HepG2 (cell line): ENCODE measurements around the gene EMILIN1. TPM values are rescaled to one million over a fixed set of nuclear protein-coding genes. Genes with fewer than 3 reads are reported as not detected.
A peak's percentile ranks its signal among the peaks of the same experiment; 100 is the strongest.

Source experiments
- ATM ChIP-seq: fragments of 450-650 bp; IDR thresholded peaks from 2 replicates; pipeline ENCODE4 v1.7.1; 2017; ENCODE audit warnings: mild to moderate bottlenecking, borderline replicate concordance
- FOXA3 ChIP-seq: IDR thresholded peaks from 2 replicates; pipeline ENCODE4 v1.6.1; 2016; ENCODE audit warnings: missing genetic modification reagents, missing compliant biosample characterization
- RXRA ChIP-seq: sonication (generic); formaldehyde crosslinking; IDR thresholded peaks from 2 replicates; pipeline ENCODE4 v1.5.1; 2020; ENCODE audit warnings: missing genetic modification reagents
- SYNCRIP ChIP-seq: fragments of 200-400 bp; formaldehyde crosslinking; IDR thresholded peaks from 2 replicates; pipeline ENCODE4 v1.6.1; 2018; ENCODE audit warnings: mild to moderate bottlenecking, low read depth, low read length; ENCODE audit not compliant: insufficient read depth
- TCF7 ChIP-seq: sonication (generic); IDR thresholded peaks from 2 replicates; pipeline ENCODE4 v1.6.1; 2016; ENCODE audit warnings: antibody characterized with exemption, low read depth
- ZNF224 ChIP-seq: sonication (generic); formaldehyde crosslinking; IDR thresholded peaks from 2 replicates; pipeline ENCODE4 v1.5.0; 2020; ENCODE audit warnings: mild to moderate bottlenecking, missing genetic modification reagents
- ZNF878 ChIP-seq: sonication (generic); formaldehyde crosslinking; IDR thresholded peaks from 2 replicates; pipeline ENCODE4 v1.8.1; 2023; ENCODE audit warnings: mild to moderate bottlenecking, missing genetic modification reagents, moderate library complexity
- polyA plus RNA-seq, 8 experiments: library from polyadenylated mRNA; depleted of rRNA in 3 of 8; stranded (reverse) in 7 of 8; unstranded in 1 of 8; fragments of >200 nt; fragmentation: Illumina TruSeq in 4 of 8; extraction: Trizol in 4 of 8; gene quantifications; 2 replicates each; pipeline versions ENCODE4 v1.2.1 to v1.2.3, GENCODE V29; 2011 to 2016; ENCODE audit warnings: low read depth in 4 of 8, missing spikeins in 1 of 8, mixed read lengths in 1 of 8; ENCODE audit not compliant: insufficient read depth in 1 of 8
- total RNA-seq, 5 experiments: library from RNA; depleted of rRNA; stranded (reverse); fragments of >200 nt; fragmentation: Illumina TruSeq; extraction: Trizol; gene quantifications; 2 replicates each; pipeline ENCODE4 v1.2.3, GENCODE V29; 2016; ENCODE audit warnings: low read depth in 1 of 5
- TF ChIP-seq, protein P1 (sequence below), 2 experiments: sonication (generic) in 1 of 2; formaldehyde crosslinking in 1 of 2; IDR thresholded peaks; 2 replicates each; pipeline versions ENCODE4 v1.5.1 to v1.6.1; 2011 to 2020; ENCODE audit warnings: borderline replicate concordance in 1 of 2, low read depth in 1 of 2, low read length in 1 of 2, mild to moderate bottlenecking in 1 of 2, missing genetic modification reagents in 1 of 2, moderate library complexity in 1 of 2
- TF ChIP-seq, protein P2 (sequence below): sonication (generic); formaldehyde crosslinking; IDR thresholded peaks from 2 replicates; pipeline ENCODE4 v1.5.0; 2020; ENCODE audit warnings: missing genetic modification reagents
- TF ChIP-seq, protein P3 (sequence below): sonication (generic); formaldehyde crosslinking; IDR thresholded peaks from 2 replicates; pipeline ENCODE4 v1.8.1; 2022; ENCODE audit warnings: mild to moderate bottlenecking, missing genetic modification reagents
- TF ChIP-seq, protein P4 (sequence below): sonication (generic); formaldehyde crosslinking; IDR thresholded peaks from 2 replicates; pipeline ENCODE4 v1.8.0; 2022; ENCODE audit warnings: missing genetic modification reagents, mild to moderate bottlenecking, inconsistent platforms, borderline replicate concordance
- TF ChIP-seq, protein P5 (sequence below): sonication (generic); formaldehyde crosslinking; IDR thresholded peaks from 2 replicates; pipeline ENCODE4 v1.5.0; 2020; ENCODE audit warnings: mild to moderate bottlenecking, missing genetic modification reagents
- TF ChIP-seq, protein P6 (sequence below): sonication (generic); formaldehyde crosslinking; IDR thresholded peaks from 2 replicates; pipeline ENCODE4 v1.8.0; 2022; ENCODE audit warnings: low read depth, missing genetic modification reagents
- TF ChIP-seq, protein P7 (sequence below): sonication (generic); formaldehyde crosslinking; IDR thresholded peaks from 2 replicates; pipeline ENCODE4 v1.5.1; 2020; ENCODE audit warnings: missing genetic modification reagents, mild to moderate bottlenecking, borderline replicate concordance
- TF ChIP-seq, protein P8 (sequence below): sonication (generic); formaldehyde crosslinking; IDR thresholded peaks from 2 replicates; pipeline ENCODE4 v1.8.0; 2023; ENCODE audit warnings: mild to moderate bottlenecking, missing genetic modification reagents

EMILIN1 gene
- total and polyA plus RNA-seq, 2 of the 13 experiments (the other 11 are each of a cell fraction or from before 2014, with no cell fraction given), result 8.1 to 9.7 TPM

DNA sequence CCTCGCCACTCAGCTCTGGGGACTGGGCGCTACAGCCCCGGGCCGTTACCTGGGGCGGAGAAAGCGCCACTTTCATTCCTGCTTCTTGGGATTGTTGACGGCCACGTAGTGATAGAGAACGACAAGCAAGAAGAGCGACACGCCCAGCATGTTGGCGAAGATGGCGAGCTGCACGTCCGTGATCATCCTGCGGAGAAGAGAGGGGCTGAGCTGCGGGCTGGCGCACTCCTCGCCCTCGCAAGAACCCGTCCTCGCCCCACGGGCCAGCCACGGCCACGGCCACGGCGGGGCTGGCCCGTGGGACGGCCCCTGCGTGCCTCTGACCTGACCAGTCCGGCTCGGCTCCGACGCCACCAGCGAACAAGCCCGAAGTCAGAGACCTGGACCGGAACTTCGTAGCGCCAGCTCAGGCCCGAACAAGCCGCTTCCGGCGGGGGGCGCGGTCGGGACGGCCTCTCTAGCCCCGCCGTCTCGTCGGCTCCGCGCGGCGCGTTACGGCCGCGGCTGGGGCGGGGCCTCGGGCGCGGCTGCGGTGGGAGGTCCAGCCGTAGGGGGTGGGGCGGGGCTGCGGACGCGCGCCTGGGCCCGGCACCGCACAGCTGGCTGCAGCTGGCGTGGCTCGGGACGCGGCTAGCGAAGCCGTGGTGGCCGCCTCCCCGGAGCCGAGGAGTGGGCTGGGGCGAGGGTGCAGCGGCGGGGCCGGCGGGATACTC, 7.0 kb upstream of the EMILIN1 start, which contains the start of gene OST4 (continued):
- TF ChIP-seq, protein P1, sequence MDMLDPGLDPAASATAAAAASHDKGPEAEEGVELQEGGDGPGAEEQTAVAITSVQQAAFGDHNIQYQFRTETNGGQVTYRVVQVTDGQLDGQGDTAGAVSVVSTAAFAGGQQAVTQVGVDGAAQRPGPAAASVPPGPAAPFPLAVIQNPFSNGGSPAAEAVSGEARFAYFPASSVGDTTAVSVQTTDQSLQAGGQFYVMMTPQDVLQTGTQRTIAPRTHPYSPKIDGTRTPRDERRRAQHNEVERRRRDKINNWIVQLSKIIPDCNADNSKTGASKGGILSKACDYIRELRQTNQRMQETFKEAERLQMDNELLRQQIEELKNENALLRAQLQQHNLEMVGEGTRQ (IDR thresholded peaks at IDR 0.05; ENCODE audit: low read depth, low read length), result no peak
- TF ChIP-seq, protein P1 (CRISPR knock-in tag; IDR thresholded peaks at IDR 0.05; ENCODE audit: borderline replicate concordance), result no peak
- TF ChIP-seq, protein P2, sequence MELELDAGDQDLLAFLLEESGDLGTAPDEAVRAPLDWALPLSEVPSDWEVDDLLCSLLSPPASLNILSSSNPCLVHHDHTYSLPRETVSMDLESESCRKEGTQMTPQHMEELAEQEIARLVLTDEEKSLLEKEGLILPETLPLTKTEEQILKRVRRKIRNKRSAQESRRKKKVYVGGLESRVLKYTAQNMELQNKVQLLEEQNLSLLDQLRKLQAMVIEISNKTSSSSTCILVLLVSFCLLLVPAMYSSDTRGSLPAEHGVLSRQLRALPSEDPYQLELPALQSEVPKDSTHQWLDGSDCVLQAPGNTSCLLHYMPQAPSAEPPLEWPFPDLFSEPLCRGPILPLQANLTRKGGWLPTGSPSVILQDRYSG, result no peak; the same call in 1 of the 2 replicates
- TF ChIP-seq, protein P3, sequence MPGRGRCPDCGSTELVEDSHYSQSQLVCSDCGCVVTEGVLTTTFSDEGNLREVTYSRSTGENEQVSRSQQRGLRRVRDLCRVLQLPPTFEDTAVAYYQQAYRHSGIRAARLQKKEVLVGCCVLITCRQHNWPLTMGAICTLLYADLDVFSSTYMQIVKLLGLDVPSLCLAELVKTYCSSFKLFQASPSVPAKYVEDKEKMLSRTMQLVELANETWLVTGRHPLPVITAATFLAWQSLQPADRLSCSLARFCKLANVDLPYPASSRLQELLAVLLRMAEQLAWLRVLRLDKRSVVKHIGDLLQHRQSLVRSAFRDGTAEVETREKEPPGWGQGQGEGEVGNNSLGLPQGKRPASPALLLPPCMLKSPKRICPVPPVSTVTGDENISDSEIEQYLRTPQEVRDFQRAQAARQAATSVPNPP, result 0 out of 2 replicates have a peak, but pooled peaks have one; percentile 50
- TF ChIP-seq, protein P4, sequence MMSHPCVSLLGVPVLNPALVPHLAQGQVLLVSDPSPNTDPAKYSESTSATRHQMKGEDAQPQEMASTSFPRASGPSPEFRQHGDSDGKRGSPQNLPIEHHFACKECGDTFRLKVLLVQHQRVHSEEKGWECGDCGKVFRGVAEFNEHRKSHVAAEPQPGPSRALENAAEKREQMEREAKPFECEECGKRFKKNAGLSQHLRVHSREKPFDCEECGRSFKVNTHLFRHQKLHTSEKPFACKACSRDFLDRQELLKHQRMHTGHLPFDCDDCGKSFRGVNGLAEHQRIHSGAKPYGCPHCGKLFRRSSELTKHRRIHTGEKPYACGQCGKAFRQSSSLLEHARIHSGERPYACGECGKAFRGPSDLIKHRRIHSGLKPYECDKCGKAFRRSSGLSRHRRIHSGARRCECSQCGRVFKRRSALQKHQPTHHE (CRISPR knock-in tag), result no peak; the same call in 1 of the 2 replicates
- TF ChIP-seq TCF7 (no peak), ZNF224 (CRISPR knock-in tag) (0 out of 2 replicates have a peak, but pooled peaks have one; percentile 56), ATM (no peak), ZNF878 (CRISPR knock-in tag) (no peak), FOXA3 (CRISPR knock-in tag) (no peak; the same call in 1 of the 2 replicates), SYNCRIP (no peak), RXRA (CRISPR knock-in tag) (peak; percentile 48; the same call in 1 of the 2 replicates)
- TF ChIP-seq, protein P5, sequence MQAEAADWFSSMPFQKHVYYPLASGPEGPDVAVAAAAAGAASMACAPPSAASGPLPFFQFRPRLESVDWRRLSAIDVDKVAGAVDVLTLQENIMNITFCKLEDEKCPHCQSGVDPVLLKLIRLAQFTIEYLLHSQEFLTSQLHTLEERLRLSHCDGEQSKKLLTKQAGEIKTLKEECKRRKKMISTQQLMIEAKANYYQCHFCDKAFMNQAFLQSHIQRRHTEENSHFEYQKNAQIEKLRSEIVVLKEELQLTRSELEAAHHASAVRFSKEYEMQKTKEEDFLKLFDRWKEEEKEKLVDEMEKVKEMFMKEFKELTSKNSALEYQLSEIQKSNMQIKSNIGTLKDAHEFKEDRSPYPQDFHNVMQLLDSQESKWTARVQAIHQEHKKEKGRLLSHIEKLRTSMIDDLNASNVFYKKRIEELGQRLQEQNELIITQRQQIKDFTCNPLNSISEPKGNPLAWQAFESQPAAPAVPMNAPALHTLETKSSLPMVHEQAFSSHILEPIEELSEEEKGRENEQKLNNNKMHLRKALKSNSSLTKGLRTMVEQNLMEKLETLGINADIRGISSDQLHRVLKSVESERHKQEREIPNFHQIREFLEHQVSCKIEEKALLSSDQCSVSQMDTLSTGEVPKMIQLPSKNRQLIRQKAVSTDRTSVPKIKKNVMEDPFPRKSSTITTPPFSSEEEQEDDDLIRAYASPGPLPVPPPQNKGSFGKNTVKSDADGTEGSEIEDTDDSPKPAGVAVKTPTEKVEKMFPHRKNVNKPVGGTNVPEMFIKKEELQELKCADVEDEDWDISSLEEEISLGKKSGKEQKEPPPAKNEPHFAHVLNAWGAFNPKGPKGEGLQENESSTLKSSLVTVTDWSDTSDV (CRISPR knock-in tag), result peak; percentile 64; the same call in 1 of the 2 replicates
- TF ChIP-seq, protein P6, sequence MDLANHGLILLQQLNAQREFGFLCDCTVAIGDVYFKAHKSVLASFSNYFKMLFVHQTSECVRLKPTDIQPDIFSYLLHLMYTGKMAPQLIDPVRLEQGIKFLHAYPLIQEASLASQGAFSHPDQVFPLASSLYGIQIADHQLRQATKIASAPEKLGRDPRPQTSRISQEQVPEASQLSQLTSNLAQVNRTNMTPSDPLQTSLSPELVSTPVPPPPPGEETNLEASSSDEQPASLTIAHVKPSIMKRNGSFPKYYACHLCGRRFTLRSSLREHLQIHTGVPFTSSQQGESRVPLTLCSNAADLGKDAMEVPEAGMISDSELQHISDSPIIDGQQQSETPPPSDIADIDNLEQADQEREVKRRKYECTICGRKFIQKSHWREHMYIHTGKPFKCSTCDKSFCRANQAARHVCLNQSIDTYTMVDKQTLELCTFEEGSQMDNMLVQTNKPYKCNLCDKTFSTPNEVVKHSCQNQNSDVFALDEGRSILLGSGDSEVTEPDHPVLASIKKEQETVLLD, result peak; percentile 90
- TF ChIP-seq, protein P7, sequence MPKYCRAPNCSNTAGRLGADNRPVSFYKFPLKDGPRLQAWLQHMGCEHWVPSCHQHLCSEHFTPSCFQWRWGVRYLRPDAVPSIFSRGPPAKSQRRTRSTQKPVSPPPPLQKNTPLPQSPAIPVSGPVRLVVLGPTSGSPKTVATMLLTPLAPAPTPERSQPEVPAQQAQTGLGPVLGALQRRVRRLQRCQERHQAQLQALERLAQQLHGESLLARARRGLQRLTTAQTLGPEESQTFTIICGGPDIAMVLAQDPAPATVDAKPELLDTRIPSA (CRISPR knock-in tag), result no peak; the same call in 1 of the 2 replicates
- TF ChIP-seq, protein P8, sequence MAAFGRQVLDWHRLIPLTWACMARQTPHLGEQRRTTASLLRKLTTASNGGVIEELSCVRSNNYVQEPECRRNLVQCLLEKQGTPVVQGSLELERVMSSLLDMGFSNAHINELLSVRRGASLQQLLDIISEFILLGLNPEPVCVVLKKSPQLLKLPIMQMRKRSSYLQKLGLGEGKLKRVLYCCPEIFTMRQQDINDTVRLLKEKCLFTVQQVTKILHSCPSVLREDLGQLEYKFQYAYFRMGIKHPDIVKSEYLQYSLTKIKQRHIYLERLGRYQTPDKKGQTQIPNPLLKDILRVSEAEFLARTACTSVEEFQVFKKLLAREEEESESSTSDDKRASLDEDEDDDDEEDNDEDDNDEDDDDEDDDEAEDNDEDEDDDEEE (CRISPR knock-in tag), result peak; percentile 83; the same call in 1 of the 2 replicates
